Mesothelial cell of epicardium (in vitro differentiated cells): ENCODE measurements around the gene ERF. TPM values are rescaled to one million over a fixed set of nuclear protein-coding genes. Genes with fewer than 3 reads are reported as not detected.
A peak's percentile ranks its signal among the peaks of the same experiment; 100 is the strongest.

Experiments used
- DNase-seq, 2 experiments: peaks; one replicate each; pipeline ENCODE4 v3.0.0; 2021; ENCODE audit warnings: low spot score in 2 of 2; ENCODE audit not compliant: unreplicated experiment in 2 of 2
- H3K27ac Mint-ChIP-seq: 2 replicates; pipeline ENCODE4 v1.8.0; 2021; ENCODE audit warnings: mixed read lengths
- H3K27me3 Mint-ChIP-seq: 2 replicates; pipeline ENCODE4 v1.8.0; 2021; ENCODE audit warnings: low read depth, mixed read lengths
- H3K36me3 Mint-ChIP-seq: 2 replicates; pipeline ENCODE4 v1.8.0; 2021; ENCODE audit warnings: mixed read lengths
- H3K4me1 Mint-ChIP-seq: 2 replicates; pipeline ENCODE4 v1.8.0; 2021; ENCODE audit warnings: mixed read lengths
- H3K4me3 Mint-ChIP-seq: 2 replicates; pipeline ENCODE4 v1.8.0; 2021; ENCODE audit warnings: mild to moderate bottlenecking, moderate library complexity, mixed read lengths
- H3K9me3 Mint-ChIP-seq: 2 replicates; pipeline ENCODE4 v1.8.0; 2021; ENCODE audit warnings: mixed read lengths
- total RNA-seq: library from RNA; stranded (reverse); gene quantifications from 3 replicates; pipeline ENCODE4 v1.2.1, GENCODE V29; 2021
- TF ChIP-seq, protein P1 (sequence below): fragments of 200-600 bp; sonication (generic); IDR thresholded peaks from one replicate; pipeline ENCODE4 v1.5.0; 2021; ENCODE audit warnings: antibody characterized with exemption; ENCODE audit not compliant: unreplicated experiment

The ERF gene
- total RNA-seq = 90.4 to 106 TPM (median 92.1 TPM) in 3 replicates

DNA sequence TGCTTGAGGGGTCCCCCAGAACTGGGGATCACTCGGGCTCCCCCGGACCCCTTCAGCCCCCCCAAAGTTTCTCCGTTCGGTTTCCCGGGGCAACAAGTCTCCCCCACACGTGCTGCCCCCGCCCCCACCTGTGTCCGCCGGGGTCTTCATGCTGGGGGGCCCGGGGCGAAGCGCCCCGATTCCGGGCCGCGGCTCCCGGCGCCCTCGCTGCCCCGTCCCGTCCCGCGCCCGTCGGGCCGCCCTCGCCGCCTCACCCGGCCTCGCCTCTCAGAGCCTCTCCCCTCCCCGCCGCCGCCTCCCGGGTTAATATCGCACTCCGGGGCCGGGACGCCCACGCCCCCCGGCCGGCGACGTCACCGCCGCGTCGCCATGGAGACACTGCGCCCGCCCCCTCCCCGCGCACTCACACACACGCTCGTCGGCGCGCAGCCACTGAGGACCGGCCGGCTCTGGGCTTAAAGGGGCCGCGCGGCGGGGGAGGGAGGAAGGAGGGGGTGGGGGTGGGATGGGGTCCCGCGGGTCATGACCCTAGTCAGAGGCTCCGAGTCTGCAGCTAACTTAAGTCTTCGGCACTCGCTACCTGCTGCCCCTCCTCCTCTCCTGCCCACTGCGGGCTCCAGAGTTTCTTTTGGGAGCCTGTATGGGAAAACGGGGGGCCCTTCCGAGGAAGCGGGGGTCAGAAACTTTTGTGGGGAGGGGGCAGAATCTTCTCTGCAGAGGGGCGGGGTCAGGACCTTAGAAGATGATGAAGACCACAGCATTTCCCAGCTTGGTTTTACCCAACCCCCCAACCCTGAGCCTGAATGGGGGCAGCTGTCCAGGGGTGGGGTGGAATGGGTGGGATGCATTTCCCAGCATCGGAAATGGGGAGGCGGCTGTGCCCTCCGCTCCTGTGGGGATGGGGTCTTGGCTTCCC is at the start of gene ERF:
TSS of gene ERF (minus strand) at position 279 of the 916 bp plus-strand sequence. CDS start at position 150, 129 bp downstream.
- peaks cover 29% of the 10 kb centered on the region for H3K4me1 Mint-ChIP-seq

DNA sequence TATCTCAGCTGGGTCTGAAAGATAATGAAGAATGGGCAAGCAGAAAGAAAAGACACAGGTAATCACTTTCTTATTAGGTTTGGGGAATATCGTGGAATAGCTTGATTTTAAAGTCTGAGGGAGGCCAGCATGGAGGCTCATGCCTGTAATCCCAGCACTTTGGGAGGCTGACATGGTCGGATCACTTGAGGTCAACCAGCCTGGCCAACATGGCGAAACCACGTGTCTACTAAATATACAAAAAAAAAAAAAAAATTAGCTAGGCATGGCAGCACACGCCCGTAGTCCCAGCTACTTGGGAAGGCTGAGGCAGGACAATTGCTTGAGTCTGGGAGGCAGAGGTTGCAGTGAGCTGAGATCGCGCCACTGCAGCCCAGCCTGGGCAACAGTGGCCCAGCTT is 48.9 kb upstream of the ERF start:
- no peaks in the 10 kb centered on the region for H3K27me3 Mint-ChIP-seq
- no peak overlapping the region for H3K4me3 Mint-ChIP-seq
- no peak for DNase-seq
- peaks cover 5% of the 10 kb centered on the region for H3K36me3 Mint-ChIP-seq
- peaks cover 29% of the 10 kb centered on the region for H3K4me1 Mint-ChIP-seq
- H3K9me3 Mint-ChIP-seq = no peaks in the 10 kb centered on the region
- peak overlapping the region; percentile 68 for H3K27ac Mint-ChIP-seq
- TF ChIP-seq, protein P1, sequence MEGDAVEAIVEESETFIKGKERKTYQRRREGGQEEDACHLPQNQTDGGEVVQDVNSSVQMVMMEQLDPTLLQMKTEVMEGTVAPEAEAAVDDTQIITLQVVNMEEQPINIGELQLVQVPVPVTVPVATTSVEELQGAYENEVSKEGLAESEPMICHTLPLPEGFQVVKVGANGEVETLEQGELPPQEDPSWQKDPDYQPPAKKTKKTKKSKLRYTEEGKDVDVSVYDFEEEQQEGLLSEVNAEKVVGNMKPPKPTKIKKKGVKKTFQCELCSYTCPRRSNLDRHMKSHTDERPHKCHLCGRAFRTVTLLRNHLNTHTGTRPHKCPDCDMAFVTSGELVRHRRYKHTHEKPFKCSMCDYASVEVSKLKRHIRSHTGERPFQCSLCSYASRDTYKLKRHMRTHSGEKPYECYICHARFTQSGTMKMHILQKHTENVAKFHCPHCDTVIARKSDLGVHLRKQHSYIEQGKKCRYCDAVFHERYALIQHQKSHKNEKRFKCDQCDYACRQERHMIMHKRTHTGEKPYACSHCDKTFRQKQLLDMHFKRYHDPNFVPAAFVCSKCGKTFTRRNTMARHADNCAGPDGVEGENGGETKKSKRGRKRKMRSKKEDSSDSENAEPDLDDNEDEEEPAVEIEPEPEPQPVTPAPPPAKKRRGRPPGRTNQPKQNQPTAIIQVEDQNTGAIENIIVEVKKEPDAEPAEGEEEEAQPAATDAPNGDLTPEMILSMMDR = no peak

More for the DNA sequence above, at the start of gene ERF:
- peak; percentile 91 to 96 for DNase-seq
- peak within 1 kb of the TSS; percentile 95 for H3K27ac Mint-ChIP-seq
- no peaks in the 10 kb centered on the region for H3K9me3 Mint-ChIP-seq
- TF ChIP-seq, protein P1 = no peak
- no peaks in the 10 kb centered on the region for H3K36me3 Mint-ChIP-seq
- H3K27me3 Mint-ChIP-seq = no peaks in the 10 kb centered on the region
- H3K4me3 Mint-ChIP-seq = peak within 1 kb of the TSS; percentile 67

DNA sequence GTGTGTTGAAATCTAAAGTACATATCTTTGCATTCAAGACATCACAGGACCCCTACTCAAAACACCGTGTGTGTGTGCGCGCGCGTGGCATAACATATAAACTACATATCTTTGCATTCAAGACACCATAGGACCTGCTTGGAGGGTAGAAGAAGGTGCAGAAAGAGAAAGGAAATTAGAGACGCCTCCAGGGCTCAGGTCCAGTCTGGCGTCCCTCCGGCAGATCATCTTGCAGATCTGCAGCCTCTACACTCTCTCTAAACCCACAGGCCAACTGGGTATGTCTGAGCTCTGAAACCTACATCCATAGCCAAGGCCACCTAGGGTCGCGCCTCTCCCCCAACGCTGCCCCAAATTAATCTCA is 48.2 kb upstream of the ERF start:
- Mint-ChIP-seq H3K9me3 (no peaks in the 10 kb centered on the region), H3K27me3 (no peaks in the 10 kb centered on the region), H3K36me3 (peaks cover 5% of the 10 kb centered on the region), H3K4me1 (peaks cover 29% of the 10 kb centered on the region), H3K27ac (peak overlapping the region; percentile 68), H3K4me3 (peak overlapping the region; percentile 94)
- no peak for DNase-seq
- TF ChIP-seq, protein P1 = no peak

DNA sequence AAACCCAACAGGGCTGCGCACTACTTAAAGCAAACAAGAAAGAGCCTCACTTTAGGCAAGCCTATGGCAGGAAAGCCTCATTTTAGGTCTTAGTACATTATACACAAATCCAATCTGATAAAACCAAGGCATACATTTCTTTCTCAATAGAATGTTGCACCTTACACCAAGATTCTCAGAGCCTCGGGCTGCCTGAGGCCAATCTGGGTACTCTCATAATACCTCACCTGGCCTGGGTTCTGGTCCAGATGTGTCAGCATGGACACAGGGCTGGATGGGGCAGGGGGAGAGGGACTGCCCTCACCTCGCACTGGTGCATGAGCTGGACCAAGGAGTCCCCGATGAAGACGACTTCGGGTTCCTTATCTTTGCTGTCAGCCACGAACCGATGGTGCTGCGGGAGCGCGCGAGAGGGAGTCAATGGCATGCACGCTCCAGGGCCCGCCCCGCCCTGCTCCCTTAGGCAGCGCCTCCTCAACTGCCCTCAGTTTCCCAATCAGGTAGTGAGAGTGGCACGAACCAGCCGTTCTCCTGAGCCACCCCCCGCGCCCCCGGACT is 46.8 kb upstream of the ERF start, which contains the start of gene PRR19:
TSS of gene PRR19 (plus strand) at position 487 of the 558 bp plus-strand sequence. CDS start 7,453 bp downstream, outside the sequence.
- Mint-ChIP-seq H3K4me3 (peak within 1 kb of the TSS; percentile 94), H3K36me3 (peaks cover 7% of the 10 kb centered on the region), H3K27me3 (no peaks in the 10 kb centered on the region), H3K4me1 (peaks cover 29% of the 10 kb centered on the region), H3K27ac (peak within 1 kb of the TSS; percentile 68), H3K9me3 (no peaks in the 10 kb centered on the region)
- DNase-seq = no peak
- TF ChIP-seq, protein P1 = no peak

DNA sequence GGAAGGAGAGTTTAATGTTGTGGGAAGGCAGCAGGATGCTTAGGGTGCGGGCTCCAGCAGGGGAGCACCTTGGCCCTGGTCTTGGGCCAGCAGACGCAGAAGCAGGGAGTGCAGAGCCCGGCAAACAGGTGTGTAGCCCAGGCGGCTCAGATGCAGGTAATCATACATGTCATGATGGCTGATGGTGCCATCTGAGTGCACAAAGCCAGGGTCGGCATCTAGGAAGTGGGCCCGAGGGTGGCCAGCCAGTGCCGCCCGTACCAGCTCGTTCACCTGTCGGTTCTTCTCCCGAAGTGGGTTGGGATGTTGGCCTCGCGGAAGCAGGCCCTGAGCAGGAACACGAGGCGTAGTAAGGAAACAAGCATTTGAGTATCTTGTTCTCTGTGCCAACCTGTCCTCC is 42.1 kb upstream of the ERF start:
- TF ChIP-seq, protein P1 = no peak
- Mint-ChIP-seq H3K9me3 (no peaks in the 10 kb centered on the region), H3K27ac (no peak overlapping the region), H3K4me1 (peaks cover 14% of the 10 kb centered on the region), H3K27me3 (no peaks in the 10 kb centered on the region), H3K36me3 (peaks cover 16% of the 10 kb centered on the region), H3K4me3 (no peak overlapping the region)
- DNase-seq = no peak
